Adrenal gland (tissue), 12 donors: ENCODE measurements around the gene MYO1E. TPM values are rescaled to one million over a fixed set of nuclear protein-coding genes. Genes with fewer than 3 reads are reported as not detected.

Experiments
- DNase-seq, 7 donors: peaks; one replicate each; pipeline ENCODE4 v3.0.0-alpha.2; 2019 to 2020
- H3K27ac ChIP-seq, 5 donors: fragments of 200-600 bp; sonication (generic) in 4 of 5; 1 replicate in 3 of 5; 2 replicates in 2 of 5; pipeline versions ENCODE4 v1.5.1 to v1.8.0; 2016 to 2020; ENCODE audit warnings: mild to moderate bottlenecking in 1 of 5
- H3K27me3 ChIP-seq: fragments of 200-600 bp; 2 replicates; pipeline ENCODE4 v1.8.0; 2021
- H3K36me3 ChIP-seq, 2 donors: fragments of 200-600 bp; replicated peaks in 1 of 2; 1 replicate in 1 of 2; 2 replicates in 1 of 2; pipeline versions ENCODE4 v1.5.1 to v1.8.0; 2018 to 2022
- H3K4me1 ChIP-seq, 2 donors: fragments of 200-600 bp; replicated peaks in 1 of 2; 1 replicate in 1 of 2; 2 replicates in 1 of 2; pipeline versions ENCODE4 v1.5.1 to v1.8.0; 2018 to 2021
- H3K4me3 ChIP-seq, 4 donors: fragments of 200-600 bp; sonication (generic) in 3 of 4; one replicate each; pipeline ENCODE4 v1.5.1; 2016 to 2018
- H3K9me3 ChIP-seq, 3 donors: fragments of 200-600 bp; sonication (generic) in 1 of 3; replicated peaks in 1 of 3; 1 replicate in 2 of 3; 2 replicates in 1 of 3; pipeline versions ENCODE4 v1.5.1 to v1.8.0; 2016 to 2021
- CTCF ChIP-seq, 6 experiments: fragments of 450-650 bp in 4 of 6; fragments of 200-600 bp in 2 of 6; sonication (generic) in 1 of 6; IDR thresholded peaks; 1 replicate in 5 of 6; 2 replicates in 1 of 6; pipeline versions ENCODE4 v1.5.1 to v1.8.0; 2016 to 2021; ENCODE audit warnings: antibody characterized with exemption in 6 of 6, mild to moderate bottlenecking in 2 of 6, moderate library complexity in 1 of 6
- POLR2A ChIP-seq, 2 donors: fragments of 450-650 bp; IDR thresholded peaks; one replicate each; pipeline ENCODE4 v1.6.1; 2017; ENCODE audit warnings: antibody characterized with exemption in 2 of 2, mild to moderate bottlenecking in 2 of 2, moderate library complexity in 1 of 2
- WGBS, 4 donors: extraction: QIAGEN DNeasy Blood & Tissue Kit in 2 of 4; methylation state at CpG; one replicate each; pipeline versions ENCODE4 v1.1.5 to v1.1.7; 2013 to 2017; 5-methylcytosine and 5-hydroxymethylcytosine counted together
- intact Hi-C, 2 donors: fragments of 100-400 bp; cut with DNase I; formaldehyde crosslinking; loops; one replicate each; pipeline versions ENCODE4 v1.14.1 to v1.15.0; 2022 to 2023
- polyA plus RNA-seq, 3 donors: library from polyadenylated mRNA; stranded (reverse); fragments of 200-250 nt in 2 of 3; fragments of 350-450 nt in 1 of 3; fragmentation: Illumina TruSeq in 1 of 3; extraction: RNeasy Lipid Tissue Mini Kit (QIAGEN cat#74804) in 1 of 3; gene quantifications; one replicate each; pipeline ENCODE4 v1.2.3, GENCODE V29; 2013 to 2014
- total RNA-seq, 9 donors: library from RNA; depleted of rRNA in 4 of 9; stranded (reverse); fragments of >200 nt in 4 of 9; fragments of 120-200 nt in 1 of 9; fragmentation: NEBNext Ultra II Directional in 1 of 9; extraction: Animal tissue kit (Norgen Biotek cat#: 25700) in 1 of 9; gene quantifications; one replicate each; pipeline versions ENCODE4 v1.1.0 to v1.2.4, GENCODE V29; 2013 to 2023
- donor health status: healthy with polysubstance abuse.
- donor health status: Bipolar disorder and iron deficiency.
- donor health status: DM: yes; HTN: yes; CAD: no.
- donor health status: DM: no; HTN: no; CAD: no.
- donor health status: DM: no; HTN: no; CAD: no.
- donor health status: DM: yes; HTN: yes; CAD: no.

The MYO1E gene
- total and polyA plus RNA-seq, 12 donors: 11.9 to 50.8 (median 26.0) TPM

GRCh38 chr15:59306520-59307164, 66.0 kb downstream of the MYO1E start:
- DNase-seq: peak in 1 of 7 donors; percentile 30
- H3K9me3 ChIP-seq: no peaks in the 10 kb centered on the region
- H3K27ac ChIP-seq: no peak overlapping the region
- H3K4me3 ChIP-seq: no peak overlapping the region
- no peaks in the 10 kb centered on the region for H3K36me3 ChIP-seq
- TF ChIP-seq POLR2A (IDR thresholded peaks at IDR 0.05) (no peak), CTCF (IDR thresholded peaks at IDR 0.05) (no peak)
- H3K4me1 ChIP-seq: peaks cover 5 to 12% of the 10 kb centered on the region in 2 donors
- 72 to 92% (median 78%) methylated on average over 7 of the region's 7 CpGs for WGBS, 4 donors
- intact Hi-C loops: no loop called here
- no peaks in the 10 kb centered on the region for H3K27me3 ChIP-seq

GRCh38 chr15:59304807-59305206, 67.9 kb downstream of the MYO1E start:
- Histone ChIP-seq H3K27ac (peak overlapping the region in 3 of 5 donors; percentile 55 to 71 (median 65)), H3K4me3 (no peak overlapping the region)
- DNase-seq: peak in 3 of 7 donors; percentile 34 to 51 (median 36)

GRCh38 chr15:59304034-59304795, 68.5 kb downstream of the MYO1E start:
- Histone ChIP-seq H3K4me3 (no peak overlapping the region), H3K27me3 (no peaks in the 10 kb centered on the region), H3K27ac (peak overlapping the region in 3 of 5 donors; percentile 55 to 71 (median 65)), H3K9me3 (no peaks in the 10 kb centered on the region), H3K4me1 (peaks cover 5 to 12% of the 10 kb centered on the region in 2 donors), H3K36me3 (no peaks in the 10 kb centered on the region)
- 66 to 81% (median 73%) methylated on average over 15 of the region's 15 CpGs for WGBS, 4 donors
- no peak for TF ChIP-seq CTCF (IDR thresholded peaks at IDR 0.05)
- TF ChIP-seq POLR2A (IDR thresholded peaks at IDR 0.05): no peak
- peak in 4 of 7 donors; percentile 30 to 48 (median 32) for DNase-seq
- intact Hi-C loops: no loop called here

More at GRCh38 chr15:59304807-59305206, 67.9 kb downstream of the MYO1E start:
- WGBS, 4 donors: 48 to 63% (median 58%) methylated on average over 6 of the region's 6 CpGs
- no peak for TF ChIP-seq CTCF (IDR thresholded peaks at IDR 0.05)
- no peak for TF ChIP-seq POLR2A (IDR thresholded peaks at IDR 0.05)
- no peaks in the 10 kb centered on the region for H3K36me3 ChIP-seq
- H3K27me3 ChIP-seq: no peaks in the 10 kb centered on the region
- peaks cover 5 to 12% of the 10 kb centered on the region in 2 donors for H3K4me1 ChIP-seq
- intact Hi-C loops: no loop called here
- H3K9me3 ChIP-seq: no peaks in the 10 kb centered on the region

GRCh38 chr15:59303633-59304032, 69.0 kb downstream of the MYO1E start:
- DNase-seq: peak in 1 of 7 donors; percentile 23
- Histone ChIP-seq H3K9me3 (no peaks in the 10 kb centered on the region), H3K36me3 (no peaks in the 10 kb centered on the region), H3K4me1 (peaks cover 5 to 12% of the 10 kb centered on the region in 2 donors), H3K27me3 (no peaks in the 10 kb centered on the region), H3K27ac (no peak overlapping the region), H3K4me3 (no peak overlapping the region)
- TF ChIP-seq POLR2A (IDR thresholded peaks at IDR 0.05): no peak
- no peak for TF ChIP-seq CTCF (IDR thresholded peaks at IDR 0.05)
- intact Hi-C loops: no loop called here
- WGBS, 4 donors: 90 to 95% (median 93%) methylated on average over 9 of the region's 9 CpGs
